Glutamatergic neuron (in vitro differentiated cells): ENCODE measurements around the gene PANK4. TPM values are rescaled to one million over a fixed set of nuclear protein-coding genes. Genes with fewer than 3 reads are reported as not detected.
A peak's percentile ranks its signal among the peaks of the same experiment; 100 is the strongest.
"Not testable (repeated sequence)": the region's sequence is repeated elsewhere in the genome, so short reads cannot be mapped to it uniquely, and the experiment has no call there.

ENCODE experiments used
- DNase-seq: peaks from one replicate; pipeline ENCODE4 v3.0.0; 2022
- H3K27ac Mint-ChIP-seq: one replicate; pipeline ENCODE4 v1.8.0; 2020; ENCODE audit warnings: mild to moderate bottlenecking, mixed read lengths, inconsistent platforms; ENCODE audit not compliant: unreplicated experiment
- H3K27me3 Mint-ChIP-seq: one replicate; pipeline ENCODE4 v1.8.0; 2020; ENCODE audit warnings: mild to moderate bottlenecking, moderate library complexity, mixed read lengths, inconsistent platforms; ENCODE audit not compliant: unreplicated experiment
- H3K36me3 Mint-ChIP-seq: one replicate; pipeline ENCODE4 v1.8.0; 2020; ENCODE audit warnings: mild to moderate bottlenecking, mixed read lengths, inconsistent platforms; ENCODE audit not compliant: unreplicated experiment
- H3K4me1 Mint-ChIP-seq: one replicate; pipeline ENCODE4 v1.8.0; 2020; ENCODE audit warnings: mild to moderate bottlenecking, low read depth, mixed read lengths, inconsistent platforms; ENCODE audit not compliant: unreplicated experiment
- H3K4me3 Mint-ChIP-seq: one replicate; pipeline ENCODE4 v1.8.0; 2020; ENCODE audit warnings: mild to moderate bottlenecking, mixed read lengths, inconsistent platforms; ENCODE audit not compliant: unreplicated experiment
- H3K9me3 Mint-ChIP-seq: one replicate; pipeline ENCODE4 v1.8.0; 2020; ENCODE audit warnings: mild to moderate bottlenecking, moderate library complexity, mixed read lengths, inconsistent platforms; ENCODE audit not compliant: unreplicated experiment
- CTCF ChIP-seq: fragments of 200-600 bp; sonication (generic); IDR thresholded peaks from one replicate; pipeline ENCODE4 v1.5.0; 2021; ENCODE audit not compliant: partially characterized antibody, unreplicated experiment
- total RNA-seq: library from RNA; stranded (reverse); fragmentation: NEBNext Ultra II Directional; extraction: Animal tissue kit (Norgen Biotek cat#: 25700); gene quantifications from one replicate; pipeline ENCODE4 v1.2.1, GENCODE V29; 2021; ENCODE audit not compliant: unreplicated experiment

The PANK4 gene
- total RNA-seq, 1 donor from 2014 or later = 58.5 TPM

GRCh38 chr1:2556277-2556677 lies 29.9 kb upstream of the PANK4 start, which contains the start of gene TNFRSF14:
TSS of gene TNFRSF14 (plus strand) at chr1:2556371. CDS start at chr1:2556665, 294 bp downstream.
- DNase-seq = no peak
- no peak for TF ChIP-seq CTCF
- Mint-ChIP-seq H3K4me3 (no peak within 1 kb of the TSS), H3K4me1 (peaks cover 12% of the 10 kb centered on the region), H3K36me3 (no peaks in the 10 kb centered on the region), H3K27me3 (peaks cover 6% of the 10 kb centered on the region), H3K27ac (no peak within 1 kb of the TSS), H3K9me3 (peaks cover 2% of the 10 kb centered on the region)

- Mint-ChIP-seq H3K9me3 (no peaks in the 10 kb centered on the region), H3K36me3 (no peaks in the 10 kb centered on the region), H3K4me1 (peaks cover 14% of the 10 kb centered on the region), H3K27ac (no peak overlapping the region), H3K27me3 (peaks cover 5% of the 10 kb centered on the region), H3K4me3 (no peak overlapping the region)
- no peak for DNase-seq
- no peak for TF ChIP-seq CTCF
Observed at GRCh38 chr1:2555634-2556276, 29.4 kb upstream of the PANK4 start.

GRCh38 chr1:2554621-2555387 lies 28.4 kb upstream of the PANK4 start:
- H3K9me3 Mint-ChIP-seq = no peaks in the 10 kb centered on the region
- no peaks in the 10 kb centered on the region for H3K36me3 Mint-ChIP-seq
- DNase-seq = no peak
- no peak for TF ChIP-seq CTCF
- H3K4me3 Mint-ChIP-seq = no peak overlapping the region
- peaks cover 18% of the 10 kb centered on the region for H3K4me1 Mint-ChIP-seq
- no peak overlapping the region for H3K27ac Mint-ChIP-seq
- H3K27me3 Mint-ChIP-seq = peaks cover 5% of the 10 kb centered on the region

- no peak for TF ChIP-seq CTCF
- H3K4me1 Mint-ChIP-seq = peaks cover 20% of the 10 kb centered on the region
- no peak overlapping the region for H3K4me3 Mint-ChIP-seq
- peaks cover 5% of the 10 kb centered on the region for H3K27me3 Mint-ChIP-seq
- no peaks in the 10 kb centered on the region for H3K36me3 Mint-ChIP-seq
- H3K27ac Mint-ChIP-seq = peak overlapping the region; percentile 57
- DNase-seq = no peak
- H3K9me3 Mint-ChIP-seq = no peaks in the 10 kb centered on the region
Observed at GRCh38 chr1:2553871-2554620, 27.6 kb upstream of the PANK4 start.

GRCh38 chr1:2553076-2553475 lies 26.7 kb upstream of the PANK4 start:
- peaks cover 21% of the 10 kb centered on the region for H3K4me1 Mint-ChIP-seq
- not testable (repeated sequence) for H3K36me3 Mint-ChIP-seq, H3K9me3 Mint-ChIP-seq, H3K27me3 Mint-ChIP-seq, H3K27ac Mint-ChIP-seq, H3K4me3 Mint-ChIP-seq, DNase-seq
